ENCODE measurements around the gene TBRG4. TPM values are rescaled to one million over a fixed set of nuclear protein-coding genes. Genes with fewer than 3 reads are reported as not detected.

TBRG4 gene
- 109 and 113 TPM in 2 replicates for total RNA-seq

DNA sequence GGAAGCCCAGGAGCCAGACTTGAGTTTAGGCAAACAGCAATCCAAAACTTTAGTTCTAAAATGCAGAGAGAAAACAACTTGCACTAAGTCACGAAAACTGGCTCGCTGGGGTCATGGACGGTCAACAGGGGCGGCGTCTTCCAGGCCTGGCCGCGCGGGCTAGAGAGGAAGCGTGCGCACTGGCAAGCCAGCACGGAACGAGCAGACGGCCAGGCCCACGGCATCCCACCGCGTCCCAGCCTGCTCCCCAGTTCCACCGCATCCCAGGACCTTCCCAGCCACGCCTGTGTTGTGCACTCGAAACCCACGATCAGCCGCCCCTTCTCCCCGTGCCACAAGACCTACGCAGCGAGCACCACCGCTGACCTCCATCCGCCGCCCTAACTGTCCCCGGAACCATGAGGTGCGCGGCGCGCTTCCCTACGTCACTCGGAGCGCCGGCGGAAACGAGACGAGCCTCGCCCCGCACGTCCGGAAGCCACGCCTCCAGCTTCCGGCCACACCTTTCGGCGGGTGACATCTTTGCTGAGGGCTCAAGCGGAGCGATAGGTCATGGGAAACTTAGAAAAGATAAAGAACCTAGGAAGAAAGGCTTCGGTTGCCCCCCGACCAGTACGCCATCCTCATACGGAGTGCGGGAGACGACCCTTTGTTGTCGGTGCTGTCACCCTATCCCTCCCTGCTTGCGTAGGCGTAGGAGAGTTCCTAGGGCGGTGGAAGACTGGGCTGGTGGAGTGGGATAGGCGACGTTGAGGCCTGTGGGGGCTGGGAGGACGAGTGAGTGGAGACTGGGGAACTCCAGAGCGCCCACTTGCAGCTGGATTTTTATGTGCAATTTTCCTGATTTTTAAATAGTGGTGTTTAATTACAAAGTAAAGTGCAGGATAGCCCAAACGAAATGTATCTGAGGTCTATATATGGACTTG lies at the start of gene TBRG4:
Gene TBRG4, minus strand, starts transcription at position 400 of the 926 bp plus-strand sequence. CDS start 2,460 bp downstream, outside the sequence.
- intact Hi-C loops (cut with micrococcal nuclease): loop anchor here (1.0 to 5.0 kb wide), 17 partner anchors 12 to 1029 kb away; partner anchors contain the start of genes H2AZ2, MYO1G, NACAD and NUDCD3

DNA sequence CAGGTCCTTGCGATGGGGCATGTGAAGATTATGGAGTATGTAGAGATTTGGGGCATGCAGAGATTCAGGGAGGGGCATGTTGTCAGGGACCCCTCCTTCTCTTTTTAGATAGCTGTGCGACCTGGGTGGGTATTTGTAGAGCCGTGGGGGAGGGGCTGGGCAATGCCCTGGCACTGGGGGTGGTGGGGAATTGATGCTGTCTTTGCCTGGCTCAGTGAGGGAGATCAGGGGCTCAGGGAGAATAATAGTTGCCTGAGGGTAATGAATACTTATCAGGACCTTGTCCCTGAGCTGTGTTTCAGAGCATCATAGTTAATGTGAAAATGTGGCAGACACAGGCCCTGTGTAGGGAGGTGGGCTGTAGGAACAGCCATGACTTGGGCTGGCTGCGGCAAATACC lies 49.6 kb upstream of the TBRG4 start:
- intact Hi-C loops (cut with micrococcal nuclease): no loop called here

DNA sequence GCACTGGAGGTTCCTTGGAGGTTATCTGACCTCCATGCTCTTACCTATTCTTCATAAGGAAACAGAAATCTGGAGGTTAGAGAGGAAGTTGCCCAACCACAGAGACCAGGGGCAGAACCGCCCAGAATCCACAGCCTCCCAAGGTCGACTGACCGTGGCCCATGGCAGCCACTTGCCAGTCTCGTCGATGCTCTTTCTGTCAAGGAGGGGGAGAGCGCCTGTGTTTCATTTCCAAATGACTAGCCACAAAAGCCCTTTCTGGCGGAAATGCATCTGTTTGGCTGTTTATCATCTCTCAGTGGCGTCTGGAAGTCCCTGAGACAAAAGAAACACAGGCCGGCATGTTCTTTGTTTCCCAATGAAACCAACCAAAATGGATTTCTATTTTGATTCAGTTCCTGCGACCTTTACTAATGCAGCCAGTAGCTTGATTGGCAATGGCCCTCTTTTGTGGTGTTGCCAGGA lies 49.0 kb upstream of the TBRG4 start:
- intact Hi-C loops (cut with micrococcal nuclease): no loop called here

DNA sequence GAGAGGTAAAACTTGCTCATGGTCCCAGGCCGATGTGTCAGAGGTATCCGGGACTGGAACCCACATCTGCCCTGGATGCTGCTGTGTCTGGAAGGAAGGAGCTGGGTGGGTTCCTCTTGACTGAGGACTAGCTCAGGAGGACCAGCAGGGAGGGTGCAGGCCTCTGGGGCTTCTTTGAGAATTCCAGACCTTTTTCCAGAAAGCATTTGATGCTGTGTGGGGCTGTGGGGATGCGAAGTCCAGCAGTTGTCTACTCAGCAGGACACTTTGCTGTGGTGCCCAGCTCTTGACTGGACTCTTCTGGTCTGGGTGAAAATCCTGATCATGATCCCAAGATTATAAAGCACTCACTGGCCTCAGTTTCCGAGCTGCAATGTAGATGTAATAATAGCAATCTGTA lies 47.8 kb upstream of the TBRG4 start:
- intact Hi-C loops (cut with micrococcal nuclease): no loop called here

DNA sequence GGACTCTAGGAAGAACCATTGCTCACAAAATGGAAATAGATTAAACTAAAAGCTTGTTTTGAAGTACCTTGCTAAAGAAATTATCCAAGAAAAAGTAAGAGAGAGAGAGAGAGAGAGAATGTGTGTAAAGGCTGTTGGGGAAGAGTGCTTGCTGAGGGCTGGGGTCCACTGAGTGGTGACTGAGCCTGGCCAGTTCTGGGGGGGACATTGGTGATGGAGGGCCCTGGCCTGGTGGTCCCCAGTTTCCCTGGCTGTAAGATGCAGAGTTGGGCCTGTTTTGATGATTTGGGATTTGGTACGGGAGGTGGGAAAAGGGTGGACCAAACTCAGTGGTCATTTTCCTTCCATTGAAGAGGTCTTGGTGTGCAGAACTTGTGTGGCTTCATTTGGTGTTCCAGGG lies 47.0 kb upstream of the TBRG4 start:
- intact Hi-C loops (cut with micrococcal nuclease): no loop called here

DNA sequence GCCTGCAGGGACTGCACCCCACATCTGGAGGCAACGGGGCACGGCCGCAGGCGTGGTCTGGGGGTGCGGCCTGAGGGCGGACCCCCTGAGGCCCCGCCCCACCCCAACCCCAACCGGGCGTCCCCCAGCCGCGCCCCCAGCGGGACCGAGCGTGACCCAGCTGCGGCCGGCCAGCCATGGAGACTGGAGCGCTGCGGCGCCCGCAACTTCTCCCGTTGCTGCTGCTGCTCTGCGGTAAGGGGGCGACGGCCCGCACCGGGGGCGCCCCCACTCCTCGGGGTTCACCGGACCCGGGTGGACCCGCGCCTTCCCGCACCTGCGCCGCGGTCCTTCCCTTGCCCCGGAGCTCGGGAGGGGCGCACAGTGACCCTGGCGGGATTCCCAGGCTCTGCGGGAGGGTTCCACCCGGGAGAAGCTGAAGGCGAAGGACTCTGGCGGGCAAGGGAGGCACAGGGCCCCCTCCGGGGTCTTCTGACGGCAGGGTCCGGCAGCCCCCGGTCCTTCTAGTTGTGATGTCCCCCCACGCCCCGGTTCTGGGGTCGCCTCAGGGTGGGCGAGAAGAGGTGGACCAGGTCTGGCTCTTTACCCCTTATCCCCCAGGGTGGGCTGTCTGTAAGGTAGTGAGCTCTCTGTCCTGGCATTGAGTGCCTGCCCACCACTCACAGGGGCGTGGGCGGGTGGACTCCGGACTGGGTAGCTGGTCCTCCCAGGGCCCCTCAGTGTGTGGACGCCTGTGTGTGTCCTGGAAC lies 46.3 kb upstream of the TBRG4 start, which contains the start of gene RAMP3:
Gene RAMP3, plus strand, starts transcription at position 139 of the 749 bp plus-strand sequence. Its CDS starts 38 bp downstream, at position 177.
- intact Hi-C loops (cut with micrococcal nuclease): no loop called here

DNA sequence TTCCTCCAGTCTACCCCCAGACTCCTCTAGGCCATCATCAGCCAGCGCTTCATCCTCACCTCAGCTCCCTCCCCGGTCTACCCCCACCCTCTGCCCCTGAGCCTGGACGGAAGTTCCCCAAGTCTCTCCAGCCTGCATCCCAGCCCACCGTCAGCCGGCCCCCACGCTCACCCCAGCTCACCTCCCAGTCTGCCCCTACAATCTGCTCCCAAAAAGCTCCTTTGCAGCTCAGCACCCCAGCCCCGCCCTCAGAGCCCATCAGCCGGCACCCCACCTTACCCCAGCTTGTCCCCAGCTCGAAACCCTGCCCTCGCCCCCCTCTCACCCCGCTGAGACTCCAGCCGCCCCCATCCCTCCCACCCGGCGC lies 45.8 kb upstream of the TBRG4 start:
- intact Hi-C loops (cut with micrococcal nuclease): no loop called here

DNA sequence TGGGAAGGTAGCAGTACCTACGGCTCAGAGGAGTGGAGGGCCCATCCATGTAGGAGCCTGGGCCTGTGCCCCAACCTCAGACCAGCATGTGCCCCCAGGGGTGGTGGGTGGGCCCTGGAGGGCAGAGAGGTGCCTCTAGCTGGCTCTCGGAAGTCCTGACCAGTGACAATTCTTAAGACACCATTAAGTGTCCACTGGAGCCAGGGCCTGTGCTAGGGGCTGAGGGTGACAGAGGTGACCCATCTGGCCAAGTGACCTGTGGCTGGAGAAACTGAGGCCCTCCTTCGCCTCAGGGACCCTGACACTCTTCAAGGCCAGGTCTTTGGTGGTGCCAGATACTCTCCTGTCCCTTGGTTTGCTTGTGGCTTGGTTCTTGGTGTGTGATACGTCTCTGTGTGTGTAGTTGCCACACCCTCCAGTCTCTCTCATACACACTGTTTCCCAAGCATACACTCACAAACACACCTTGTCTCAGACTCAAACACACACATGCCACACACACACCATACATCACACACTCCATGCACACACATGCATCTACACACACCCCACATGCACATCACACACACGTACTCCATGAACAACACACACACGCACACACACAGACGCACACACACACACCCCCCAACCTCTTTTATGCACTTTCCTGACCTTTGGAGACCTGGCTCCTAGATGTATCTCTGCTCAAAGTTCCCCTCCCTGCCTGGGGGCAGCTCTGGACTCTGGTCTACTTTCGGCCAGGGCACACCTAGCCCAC lies 45.2 kb upstream of the TBRG4 start:
- intact Hi-C loops (cut with micrococcal nuclease): no loop called here

DNA sequence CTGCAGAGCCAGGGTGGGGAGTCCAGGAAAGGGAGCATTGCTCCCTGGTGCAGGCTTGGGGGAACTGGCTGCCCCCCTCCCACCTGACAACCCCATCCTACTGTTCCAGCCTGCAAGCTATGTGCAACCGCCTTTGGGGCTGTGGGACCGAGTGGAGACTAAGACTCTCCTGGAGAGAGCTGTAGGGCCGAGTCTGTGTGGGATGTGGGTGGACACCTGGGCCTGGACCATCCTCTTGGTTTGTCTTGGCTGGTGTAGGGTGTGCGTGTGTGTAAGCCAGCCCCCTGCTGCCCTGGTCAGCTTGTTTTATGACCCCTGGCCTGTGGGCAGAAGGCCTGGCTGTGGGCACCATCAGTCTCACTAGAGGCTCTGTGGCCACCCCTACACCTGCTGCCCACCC lies 44.4 kb upstream of the TBRG4 start:
- intact Hi-C loops (cut with micrococcal nuclease): loop anchor here (2.0 kb wide), 1 partner anchor 49 kb away; no protein-coding TSS in a partner anchor

DNA sequence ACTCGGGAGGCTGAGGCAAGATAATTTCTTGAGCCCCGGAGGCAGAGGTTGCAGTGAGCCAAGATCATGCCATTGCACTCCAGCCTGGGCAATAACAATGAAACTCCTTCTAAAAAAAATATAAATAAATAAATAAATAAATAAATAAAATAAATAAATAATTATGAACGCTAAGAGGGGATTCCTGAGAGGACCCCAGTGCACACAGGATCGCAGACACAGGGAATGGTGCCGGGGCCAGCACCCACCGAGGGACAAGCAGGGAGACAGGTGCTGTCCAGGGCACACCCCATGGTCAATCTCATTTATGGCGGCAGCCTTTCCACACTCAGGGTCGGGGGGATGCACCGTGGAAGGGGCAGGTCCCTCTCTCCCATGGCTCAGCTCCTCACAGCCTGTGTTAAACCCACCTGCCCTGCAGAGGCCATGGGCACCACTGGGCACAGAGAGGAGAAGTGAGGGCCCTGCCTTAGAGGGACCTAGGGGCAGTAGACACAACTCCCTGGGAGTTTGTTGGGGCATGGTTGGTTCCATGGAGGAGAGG lies 43.9 kb upstream of the TBRG4 start:
- intact Hi-C loops (cut with micrococcal nuclease): loop anchor here (2.0 kb wide), 1 partner anchor 49 kb away; no protein-coding TSS in a partner anchor

DNA sequence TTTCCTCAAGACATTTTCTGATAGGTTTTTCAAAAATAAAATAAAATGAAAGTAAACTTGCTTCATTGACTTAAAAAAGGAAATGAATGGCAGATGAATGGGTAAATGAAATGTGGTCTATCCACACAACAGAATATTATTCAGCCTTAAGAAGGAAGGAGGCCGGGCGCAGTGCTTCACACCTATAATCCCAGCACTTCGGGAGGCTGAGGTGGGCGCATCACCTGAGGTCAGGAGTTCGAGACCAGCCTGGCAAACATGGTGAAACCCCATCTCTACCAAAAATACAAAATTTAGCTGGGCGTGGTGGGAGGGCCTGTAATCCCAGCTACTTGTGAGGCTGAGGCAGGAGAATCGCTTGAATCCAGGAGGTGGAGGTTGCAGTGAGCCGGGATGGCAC lies 42.4 kb upstream of the TBRG4 start:
- intact Hi-C loops (cut with micrococcal nuclease): loop anchor here (1.0 to 2.0 kb wide), 2 partner anchors 51 to 106 kb away; no protein-coding TSS in a partner anchor

DNA sequence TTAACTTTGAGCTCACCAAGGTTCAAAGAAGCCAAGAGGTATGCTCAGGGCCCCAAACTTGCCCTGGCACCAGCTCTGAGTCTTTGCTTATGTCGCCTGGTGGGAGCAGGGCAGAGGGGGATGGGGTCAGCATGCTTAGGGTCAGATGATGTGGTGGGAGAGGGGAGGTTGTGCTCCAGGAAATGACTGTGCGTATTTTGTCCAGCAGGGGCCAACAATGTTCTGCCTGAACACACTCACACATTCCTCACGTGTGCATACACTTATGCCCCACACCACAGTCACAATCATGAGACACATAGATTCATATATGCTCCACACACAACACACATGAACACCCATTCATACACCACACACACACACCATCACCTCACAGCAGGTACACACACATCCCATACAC lies 41.7 kb upstream of the TBRG4 start:
- intact Hi-C loops (cut with micrococcal nuclease): no loop called here

DNA sequence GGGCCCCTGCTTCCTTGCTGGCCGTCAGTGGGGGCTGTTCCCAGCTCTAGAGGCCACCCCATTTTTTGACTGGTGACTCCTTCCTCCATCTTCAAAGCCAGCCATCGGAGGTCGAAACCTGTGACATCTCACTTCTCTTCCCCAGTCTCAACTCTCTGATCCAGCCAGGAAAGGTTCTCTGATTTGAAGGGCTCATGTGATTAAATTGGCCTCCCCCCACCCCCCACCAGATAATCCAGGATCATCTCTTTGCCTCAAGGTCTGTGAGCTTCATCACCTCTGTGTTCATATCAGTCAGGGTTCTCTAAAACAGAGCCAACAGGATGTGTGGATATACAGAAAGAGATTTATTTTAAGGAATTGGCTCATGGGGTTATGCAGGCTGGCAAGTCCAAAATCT lies 40.5 kb upstream of the TBRG4 start:
- intact Hi-C loops (cut with micrococcal nuclease): no loop called here

DNA sequence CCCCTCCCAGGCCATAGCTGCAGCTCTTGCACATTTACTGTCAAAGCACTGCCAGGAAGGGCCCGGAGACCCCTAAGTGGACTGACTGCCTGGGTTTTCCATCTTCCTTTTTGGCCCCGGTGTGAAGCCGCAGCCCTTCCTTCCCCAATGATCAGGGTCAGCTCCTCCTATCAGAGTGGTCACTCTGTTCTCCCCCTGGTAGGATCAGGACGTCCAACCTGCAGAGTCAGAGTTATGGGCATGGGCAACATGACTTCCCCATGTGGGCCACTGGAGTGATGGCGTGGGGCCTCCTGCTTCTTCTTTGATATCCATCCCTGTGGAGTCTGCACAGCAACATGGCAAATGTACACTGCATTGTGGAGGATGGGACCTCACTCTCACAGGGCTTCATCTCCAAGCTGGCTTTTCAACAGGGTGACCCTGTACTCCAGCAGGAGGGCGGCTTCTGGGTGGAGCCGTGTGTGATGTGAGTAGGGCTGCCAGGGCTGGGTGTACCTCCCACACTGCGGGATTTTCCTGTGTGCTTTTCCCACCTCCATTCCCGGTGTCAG lies 39.7 kb upstream of the TBRG4 start:
- intact Hi-C loops (cut with micrococcal nuclease): no loop called here

DNA sequence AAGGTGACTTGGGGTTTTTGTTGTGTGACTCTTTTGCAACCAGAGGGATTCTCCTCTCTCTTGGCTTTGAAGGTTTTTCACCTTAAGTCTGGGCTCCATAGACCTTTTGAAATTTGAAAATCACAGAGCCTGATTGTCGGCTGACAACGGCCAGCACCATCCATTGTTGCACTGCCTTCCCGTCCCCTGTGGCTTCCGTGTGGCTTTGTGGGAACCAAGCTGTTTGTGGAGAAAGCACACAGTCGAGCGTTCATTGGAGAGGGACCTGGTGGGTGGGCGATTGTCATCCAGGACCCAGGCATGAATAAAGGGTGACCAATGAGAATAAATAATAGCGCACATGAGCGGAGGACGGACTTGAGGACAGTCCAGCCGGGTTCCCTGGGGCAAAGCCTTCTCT lies 38.7 kb upstream of the TBRG4 start:
- intact Hi-C loops (cut with micrococcal nuclease): no loop called here

DNA sequence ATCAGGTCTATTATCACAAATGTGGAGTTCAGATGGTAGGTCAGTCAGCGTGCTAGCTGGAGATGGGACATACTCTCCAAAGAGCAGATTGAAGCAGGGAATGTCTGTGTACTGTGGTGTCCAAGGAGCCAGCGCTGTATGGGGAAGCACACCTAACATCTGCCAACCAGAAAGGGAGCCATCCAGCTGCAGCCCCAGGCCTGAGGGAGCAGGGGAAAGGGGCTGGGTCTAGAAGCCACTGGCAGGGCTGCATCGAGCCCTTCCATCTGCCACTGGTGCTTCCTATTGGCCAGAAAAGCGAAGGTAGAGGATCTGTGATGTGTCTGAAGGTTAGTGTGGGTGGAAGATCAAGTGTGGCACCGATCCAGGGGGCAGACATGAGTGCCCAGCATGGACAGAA lies 38.1 kb upstream of the TBRG4 start:
- intact Hi-C loops (cut with micrococcal nuclease): no loop called here

DNA sequence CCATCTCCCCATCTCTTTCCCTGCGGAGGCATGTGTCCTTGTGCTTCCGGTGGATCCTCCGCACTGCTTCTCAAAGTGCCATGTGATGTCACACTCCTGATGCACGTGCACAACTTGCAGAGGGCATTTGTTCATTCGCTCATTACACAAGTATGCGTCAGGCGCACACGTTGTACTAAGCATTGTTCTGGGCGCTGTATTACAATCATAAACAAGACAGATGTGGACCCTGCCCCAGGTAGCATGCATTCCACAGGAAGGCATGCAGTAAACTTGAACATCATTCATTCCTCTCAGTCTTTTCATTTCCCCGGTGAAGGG lies 37.1 kb upstream of the TBRG4 start:
- intact Hi-C loops (cut with micrococcal nuclease): no loop called here

DNA sequence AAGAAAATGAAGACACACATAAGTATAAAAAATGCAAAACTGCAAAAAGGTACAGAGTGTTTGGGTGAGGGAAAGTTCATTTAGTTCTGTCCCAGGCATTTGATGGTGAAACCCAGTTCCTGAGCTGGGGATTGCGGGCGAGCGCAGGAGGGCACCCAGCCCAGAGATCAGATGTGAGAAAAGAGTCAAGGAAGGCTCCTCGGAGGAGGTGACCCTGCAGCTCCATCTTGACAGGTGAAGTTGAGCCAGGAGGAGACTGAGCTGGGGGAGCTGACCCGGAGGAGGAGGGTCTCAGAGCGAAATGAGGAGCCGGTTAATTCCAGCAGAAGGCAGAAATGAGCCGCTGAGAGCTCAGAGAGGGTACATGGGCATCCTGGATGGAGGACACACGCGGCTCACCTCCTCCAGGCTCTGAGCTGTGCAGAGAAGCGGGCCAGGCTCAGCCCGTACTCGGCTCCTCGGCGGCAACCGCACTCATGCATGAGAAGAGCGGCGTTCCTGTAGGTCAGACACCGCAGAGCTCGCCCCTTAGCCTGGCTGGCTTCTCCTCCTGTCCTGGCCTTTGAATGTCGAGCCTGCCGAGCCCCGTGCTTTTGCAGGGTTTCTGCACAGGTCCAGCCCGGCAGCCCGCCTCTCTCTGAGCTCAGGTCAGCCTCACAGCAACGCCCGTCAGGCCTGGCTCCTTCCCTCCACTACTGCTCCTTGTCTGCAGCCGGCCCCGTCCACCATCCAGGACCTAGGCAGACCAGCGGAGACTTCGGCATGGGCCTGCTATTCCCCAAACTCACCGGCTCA lies 36.6 kb upstream of the TBRG4 start:
- intact Hi-C loops (cut with micrococcal nuclease): no loop called here

DNA sequence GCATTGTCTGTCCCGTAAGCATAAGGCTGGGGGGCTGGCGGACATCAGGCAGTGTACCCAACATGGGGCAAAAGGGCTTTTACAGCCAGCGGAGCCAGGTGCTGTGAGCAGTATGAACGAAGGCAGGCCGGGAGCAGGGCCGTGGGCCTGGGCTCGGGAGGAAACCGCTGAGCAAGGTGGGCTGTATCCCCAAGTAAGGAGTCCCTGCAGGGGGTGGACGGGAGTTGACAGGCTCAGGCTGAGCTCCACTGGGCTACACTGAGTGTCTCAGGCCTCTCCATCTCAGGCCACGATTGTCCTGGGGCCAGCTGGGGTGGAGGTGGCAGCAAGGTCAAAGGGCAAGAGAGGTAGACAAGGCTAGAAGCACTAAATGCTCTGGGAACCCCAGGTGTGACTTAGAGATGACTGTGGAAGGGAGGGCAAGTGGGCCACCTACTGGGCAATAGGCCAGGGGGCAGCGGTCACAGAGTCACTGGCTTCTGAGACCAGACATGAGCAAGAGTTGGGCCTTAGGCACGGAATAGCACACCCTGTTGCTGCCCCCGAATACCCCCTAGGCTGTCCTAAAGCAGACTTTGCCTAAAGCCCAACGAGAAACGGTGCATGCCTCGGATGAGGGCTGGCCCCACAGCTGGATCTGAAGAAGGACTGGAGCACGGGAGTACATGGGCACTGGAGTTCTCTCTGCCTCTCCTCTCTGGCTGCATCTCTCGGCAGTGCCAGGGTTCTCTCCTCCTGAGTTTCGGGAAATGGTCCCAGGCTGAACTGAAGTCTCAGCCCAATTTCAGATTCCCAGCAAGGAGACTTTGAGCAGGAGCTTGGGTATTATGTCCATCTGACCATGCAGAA lies 35.3 kb upstream of the TBRG4 start:
- intact Hi-C loops (cut with micrococcal nuclease): no loop called here
